ENCODE data around the gene FBXO40. TPM values are rescaled to one million over a fixed set of nuclear protein-coding genes. Genes with fewer than 3 reads are reported as not detected.

Gene FBXO40
- total RNA-seq, 2 donors from 2014 or later: 81.6 to 187 TPM

DNA sequence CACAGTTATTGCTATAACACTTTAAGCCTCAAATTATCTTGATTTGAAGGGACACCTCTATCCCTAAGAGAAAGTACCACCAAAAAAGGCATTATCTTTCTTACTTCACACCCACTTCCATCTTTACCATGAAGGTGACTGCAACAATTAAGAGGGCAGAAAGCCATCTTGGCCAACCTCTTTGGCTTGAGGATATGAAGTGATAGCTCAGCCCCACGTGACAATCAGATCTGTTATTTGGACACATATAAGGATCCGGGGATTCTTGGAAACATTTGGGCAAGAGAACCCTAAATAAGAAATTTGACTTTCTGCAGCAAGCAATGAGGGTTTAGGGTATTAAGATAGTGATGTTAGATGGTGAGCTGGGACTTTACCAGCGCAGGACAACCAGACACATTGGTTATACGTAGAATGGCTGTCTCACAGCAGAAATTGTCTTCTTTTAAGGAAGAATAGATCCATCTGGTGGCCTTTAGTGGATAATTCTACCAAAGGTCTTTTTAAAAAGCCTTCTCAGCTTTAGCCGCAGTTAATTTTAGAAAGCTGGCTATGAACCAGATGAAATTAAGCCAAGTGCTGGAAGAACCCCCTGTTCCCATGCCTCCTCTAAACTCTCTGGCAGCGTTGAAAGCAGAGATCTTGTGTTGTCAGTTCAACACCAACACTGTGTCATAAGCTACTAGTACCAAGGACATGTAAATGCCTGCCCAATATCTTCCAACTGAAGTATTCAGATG is 55.2 kb downstream of the FBXO40 start:
- TF ChIP-seq, protein P1, sequence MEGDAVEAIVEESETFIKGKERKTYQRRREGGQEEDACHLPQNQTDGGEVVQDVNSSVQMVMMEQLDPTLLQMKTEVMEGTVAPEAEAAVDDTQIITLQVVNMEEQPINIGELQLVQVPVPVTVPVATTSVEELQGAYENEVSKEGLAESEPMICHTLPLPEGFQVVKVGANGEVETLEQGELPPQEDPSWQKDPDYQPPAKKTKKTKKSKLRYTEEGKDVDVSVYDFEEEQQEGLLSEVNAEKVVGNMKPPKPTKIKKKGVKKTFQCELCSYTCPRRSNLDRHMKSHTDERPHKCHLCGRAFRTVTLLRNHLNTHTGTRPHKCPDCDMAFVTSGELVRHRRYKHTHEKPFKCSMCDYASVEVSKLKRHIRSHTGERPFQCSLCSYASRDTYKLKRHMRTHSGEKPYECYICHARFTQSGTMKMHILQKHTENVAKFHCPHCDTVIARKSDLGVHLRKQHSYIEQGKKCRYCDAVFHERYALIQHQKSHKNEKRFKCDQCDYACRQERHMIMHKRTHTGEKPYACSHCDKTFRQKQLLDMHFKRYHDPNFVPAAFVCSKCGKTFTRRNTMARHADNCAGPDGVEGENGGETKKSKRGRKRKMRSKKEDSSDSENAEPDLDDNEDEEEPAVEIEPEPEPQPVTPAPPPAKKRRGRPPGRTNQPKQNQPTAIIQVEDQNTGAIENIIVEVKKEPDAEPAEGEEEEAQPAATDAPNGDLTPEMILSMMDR (IDR thresholded peaks at IDR 0.05): peak in 1 of 2 donors; percentile 44
- H3K27me3 ChIP-seq: no peaks in the 10 kb centered on the region
- DNase-seq (ENCODE audit: low spot score): no peak
- no peaks in the 10 kb centered on the region for H3K36me3 ChIP-seq
- no peak overlapping the region for H3K4me3 ChIP-seq
- peaks cover 0 to 12% of the 10 kb centered on the region in 2 donors for H3K9me3 ChIP-seq
- H3K27ac ChIP-seq: peak overlapping the region; percentile 77 to 79
- peaks cover 0 to 14% of the 10 kb centered on the region in 2 donors for H3K4me1 ChIP-seq

DNA sequence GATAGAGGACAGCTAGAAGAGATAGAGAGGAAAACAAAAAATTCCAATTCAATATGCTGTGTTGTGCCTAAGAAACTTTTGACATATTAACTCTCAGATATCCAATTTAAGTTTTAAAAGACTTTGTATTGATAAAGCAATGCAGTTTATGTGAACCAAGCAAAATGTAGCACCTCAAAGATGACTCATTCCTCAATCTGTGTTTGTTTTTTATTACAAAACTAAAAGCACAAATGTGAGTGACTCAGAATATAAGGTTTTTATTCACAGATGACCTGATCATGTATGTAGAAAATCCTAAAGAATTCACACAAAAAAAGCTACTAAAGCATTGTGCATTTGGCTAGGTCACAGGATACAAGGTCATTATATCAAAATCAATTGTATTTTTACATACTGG is 56.5 kb downstream of the FBXO40 start:
- H3K4me1 ChIP-seq: peaks cover 0 to 14% of the 10 kb centered on the region in 2 donors
- H3K9me3 ChIP-seq: peaks cover 0 to 12% of the 10 kb centered on the region in 2 donors
- TF ChIP-seq, protein P1 (IDR thresholded peaks at IDR 0.05): no peak
- H3K27me3 ChIP-seq: no peaks in the 10 kb centered on the region
- H3K36me3 ChIP-seq: no peaks in the 10 kb centered on the region
- H3K27ac ChIP-seq: peak overlapping the region; percentile 77 to 79
- DNase-seq (ENCODE audit: low spot score): no peak
- no peak overlapping the region for H3K4me3 ChIP-seq

DNA sequence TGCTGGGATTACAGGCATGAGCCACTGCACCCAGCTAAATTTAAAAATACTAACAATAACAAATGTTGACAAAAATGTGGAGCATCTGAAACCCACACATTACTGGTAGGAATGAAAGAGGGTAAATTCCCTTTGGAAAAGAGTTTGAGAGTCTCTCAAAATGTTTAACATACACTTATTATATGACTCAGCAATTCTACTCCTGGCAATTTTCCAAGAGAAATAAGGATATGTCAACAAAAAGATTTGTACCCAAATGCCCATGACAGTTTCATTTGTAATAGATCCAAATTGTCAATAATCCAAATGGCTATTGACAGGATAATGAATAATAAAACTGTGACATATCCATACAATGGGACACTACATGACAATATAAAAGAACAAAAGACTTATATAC is 58.5 kb downstream of the FBXO40 start:
- TF ChIP-seq, protein P1 (IDR thresholded peaks at IDR 0.05): no peak
- no peak for DNase-seq (ENCODE audit: low spot score)
- H3K36me3 ChIP-seq: no peaks in the 10 kb centered on the region
- no peak overlapping the region for H3K4me3 ChIP-seq
- H3K4me1 ChIP-seq: peaks cover 0 to 14% of the 10 kb centered on the region in 2 donors
- H3K27ac ChIP-seq: no peak overlapping the region
- H3K9me3 ChIP-seq: peaks cover 0 to 12% of the 10 kb centered on the region in 2 donors
- H3K27me3 ChIP-seq: no peaks in the 10 kb centered on the region

DNA sequence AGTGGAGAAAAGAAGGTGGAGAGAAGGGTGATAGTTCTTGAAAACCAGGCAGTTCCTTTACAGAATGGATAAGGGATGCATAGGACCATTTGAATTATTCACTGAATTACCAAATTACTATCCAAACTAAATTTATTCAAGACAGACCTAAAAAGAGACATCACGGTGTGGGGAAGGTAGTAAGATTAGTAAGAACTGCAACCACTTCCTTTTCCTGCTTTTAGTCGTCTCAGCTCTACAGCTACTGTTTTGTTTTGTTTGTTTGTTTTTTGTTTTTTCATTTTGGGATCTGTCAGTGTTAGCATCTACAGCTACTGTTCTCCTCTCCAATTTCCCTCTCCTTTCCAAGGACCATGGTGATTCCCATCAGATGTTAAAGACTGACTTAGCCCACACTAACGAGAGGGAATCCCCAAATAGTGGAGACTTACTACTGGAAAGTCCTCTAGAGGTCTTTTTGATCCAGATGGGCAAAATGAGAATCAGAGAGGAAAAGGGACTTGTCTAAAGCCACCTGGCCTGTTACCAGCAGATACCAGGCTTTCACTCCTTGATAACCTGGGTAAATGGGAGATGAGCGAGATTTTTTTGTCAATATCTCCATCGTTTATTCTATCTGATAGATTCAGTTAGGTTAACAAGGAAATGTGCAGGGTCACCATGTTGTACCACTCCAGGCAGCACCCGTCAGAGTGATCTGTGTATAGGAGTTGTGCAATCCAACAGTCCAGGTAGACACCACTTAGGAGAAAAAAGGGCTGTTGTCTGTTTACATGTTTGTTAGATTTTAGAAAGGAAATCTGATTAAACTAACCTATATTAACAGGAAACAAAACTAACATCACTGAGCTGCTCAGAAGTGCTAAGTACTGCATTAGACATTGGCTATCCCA is 61.6 kb downstream of the FBXO40 start:
- DNase-seq (ENCODE audit: low spot score): no peak
- Histone ChIP-seq H3K27me3 (no peaks in the 10 kb centered on the region), H3K9me3 (peaks cover 0 to 10% of the 10 kb centered on the region in 2 donors), H3K27ac (no peak overlapping the region), H3K4me1 (peaks cover 0 to 13% of the 10 kb centered on the region in 2 donors), H3K4me3 (no peak overlapping the region), H3K36me3 (no peaks in the 10 kb centered on the region)
- TF ChIP-seq, protein P1 (IDR thresholded peaks at IDR 0.05): no peak

DNA sequence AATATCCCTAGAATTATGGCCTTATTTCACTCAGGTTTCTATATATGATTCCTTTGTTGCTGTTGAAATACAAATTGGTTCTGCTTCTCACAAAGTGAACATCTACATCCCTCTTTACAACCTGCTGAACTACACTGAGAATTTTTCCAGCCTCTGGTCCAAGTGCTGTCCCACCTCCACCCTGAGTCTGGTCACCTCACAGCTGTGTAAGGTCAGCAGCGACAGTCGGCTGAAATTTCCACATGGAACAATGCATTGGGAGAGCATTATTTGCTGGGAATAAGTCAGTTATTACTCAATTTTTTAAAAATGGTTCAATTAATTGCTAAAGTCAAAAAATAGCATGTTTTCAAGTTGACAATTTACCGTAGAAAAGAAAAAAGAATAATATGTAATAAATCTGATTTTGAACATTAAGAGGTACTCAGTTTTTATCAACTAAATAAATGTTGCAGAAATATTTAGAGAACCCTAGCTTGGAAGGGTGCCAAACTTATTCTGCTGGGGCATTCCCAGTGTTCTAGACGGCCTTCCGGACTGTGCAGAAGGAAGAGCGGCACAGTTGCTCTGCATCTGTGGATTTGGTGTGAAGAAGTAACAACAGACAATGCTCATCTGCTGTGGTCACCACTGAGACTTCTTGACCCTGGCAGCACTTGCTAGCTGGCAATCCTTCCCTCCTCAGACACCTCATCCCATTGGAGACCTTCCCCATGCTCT is 65.7 kb downstream of the FBXO40 start:
- DNase-seq (ENCODE audit: low spot score): no peak
- H3K4me1 ChIP-seq: peaks cover 0 to 28% of the 10 kb centered on the region in 2 donors
- H3K9me3 ChIP-seq: no peaks in the 10 kb centered on the region
- H3K36me3 ChIP-seq: peaks cover 6% of the 10 kb centered on the region
- H3K4me3 ChIP-seq: no peak overlapping the region
- TF ChIP-seq, protein P1 (IDR thresholded peaks at IDR 0.05): no peak
- no peaks in the 10 kb centered on the region for H3K27me3 ChIP-seq
- H3K27ac ChIP-seq: peak overlapping the region in 1 of 2 donors; percentile 76
